ENCODE measurements around the gene TGM6. TPM values are rescaled to one million over a fixed set of nuclear protein-coding genes. Genes with fewer than 3 reads are reported as not detected.

Gene TGM6
- total RNA-seq, 4 donors from 2014 or later, result not detected

- Histone ChIP-seq H3K4me1 (peaks cover 3% of the 10 kb centered on the region in 2 donors), H3K9me3 (no peaks in the 10 kb centered on the region), H3K36me3 (peaks cover 0 to 11% of the 10 kb centered on the region in 2 donors), H3K4me3 (no peak overlapping the region), H3K27me3 (no peaks in the 10 kb centered on the region), H3K27ac (no peak overlapping the region)
- no peak for DNase-seq
- intact Hi-C loops (cut with DNase I; ENCODE audit: low total_unique reads) (no loop called here), in situ Hi-C loops (cut with MboI; ENCODE audit: low sequenced_read_pairs in 4 of 4) (no loop called here)
- no peak for ATAC-seq
- TF ChIP-seq CTCF (IDR thresholded peaks at IDR 0.05 in 4 of 5, conservative IDR thresholded peaks at IDR 0.05 in 1 of 5) (no peak), POLR2A (IDR thresholded peaks at IDR 0.05) (no peak)
Measured at GRCh38 chr20:2475850-2476741, 95.4 kb downstream of the TGM6 start.

- intact Hi-C loops (cut with DNase I; ENCODE audit: low total_unique reads), result no loop called here
Measured at GRCh38 chr20:2476742-2477615, 96.3 kb downstream of the TGM6 start.

GRCh38 chr20:2480381-2480780 lies 99.7 kb downstream of the TGM6 start:
- in situ Hi-C loops (cut with MboI; ENCODE audit: low sequenced_read_pairs in 4 of 4) (no loop called here), intact Hi-C loops (cut with DNase I; ENCODE audit: low total_unique reads) (no loop called here)
- Histone ChIP-seq H3K36me3 (peaks cover 0 to 48% of the 10 kb centered on the region in 2 donors), H3K27me3 (no peaks in the 10 kb centered on the region), H3K4me1 (no peaks in the 10 kb centered on the region), H3K9me3 (no peaks in the 10 kb centered on the region), H3K27ac (no peak overlapping the region), H3K4me3 (no peak overlapping the region)
- no peak for DNase-seq
- TF ChIP-seq CTCF (IDR thresholded peaks at IDR 0.05 in 4 of 5, conservative IDR thresholded peaks at IDR 0.05 in 1 of 5), result no peak
- no peak for TF ChIP-seq POLR2A (IDR thresholded peaks at IDR 0.05)
- ATAC-seq, result no peak

More at GRCh38 chr20:2476742-2477615, 96.3 kb downstream of the TGM6 start:
- no peak for DNase-seq
- H3K4me3 ChIP-seq, result no peak overlapping the region
- H3K36me3 ChIP-seq, result peaks cover 0 to 17% of the 10 kb centered on the region in 2 donors
- TF ChIP-seq CTCF (IDR thresholded peaks at IDR 0.05 in 4 of 5, conservative IDR thresholded peaks at IDR 0.05 in 1 of 5) (no peak), POLR2A (IDR thresholded peaks at IDR 0.05) (no peak)
- no peak overlapping the region for H3K27ac ChIP-seq
- H3K4me1 ChIP-seq, result no peaks in the 10 kb centered on the region
- no peaks in the 10 kb centered on the region for H3K9me3 ChIP-seq
- ATAC-seq, result no peak
- H3K27me3 ChIP-seq, result no peaks in the 10 kb centered on the region
- in situ Hi-C loops (cut with MboI; ENCODE audit: low sequenced_read_pairs in 4 of 4), result no loop called here

Other genes starting within 250 kb of the TGM6 start
- gene TGM3, start 84.9 kb upstream of the TGM6 start, total RNA-seq, result not detected
- 100 to 1,000 TPM; 131 to 209 (median 190) TPM for gene SNRPB, start 89.9 kb downstream of the TGM6 start, total RNA-seq
- 10 to 100 TPM in 3 of 4 donors, 1 to 10 TPM in 1; 6.1 to 14.3 (median 12.7) TPM for gene ZNF343, start 128.0 kb downstream of the TGM6 start, total RNA-seq
- gene TMC2, start 155.7 kb downstream of the TGM6 start, total RNA-seq, result under 1 TPM in 2 of 4 donors, not detected in 2; 0.10 TPM